HEK293 (cell line): Measurements from ENCODE around the gene ATP2B3.

Experiments
- KLF10 ChIP-seq: fragments of 450-650 bp; IDR thresholded peaks from 2 replicates; pipeline ENCODE4 v1.5.1; 2018; ENCODE audit warnings: missing biosample characterization, mild to moderate bottlenecking, missing genetic modification characterization
- MEIS1 ChIP-seq: sonication (generic); formaldehyde crosslinking; IDR thresholded peaks from 2 replicates; pipeline ENCODE4 v1.8.1; 2022; ENCODE audit warnings: missing genetic modification reagents, mild to moderate bottlenecking, borderline replicate concordance
- PBX3 ChIP-seq: sonication (generic); formaldehyde crosslinking; IDR thresholded peaks from 2 replicates; pipeline ENCODE4 v1.8.1; 2022; ENCODE audit warnings: mild to moderate bottlenecking, moderate library complexity, missing genetic modification reagents
- SP2 ChIP-seq: fragments of 450-650 bp; formaldehyde crosslinking; IDR thresholded peaks from 2 replicates; pipeline ENCODE4 v1.5.1; 2016; ENCODE audit warnings: missing biosample characterization, missing genetic modification characterization
- YY1 ChIP-seq: fragments of 450-650 bp; formaldehyde crosslinking; IDR thresholded peaks from 2 replicates; pipeline ENCODE4 v1.5.1; 2018; ENCODE audit warnings: missing biosample characterization, missing genetic modification characterization
- ZNF211 ChIP-seq: fragments of 450-650 bp; formaldehyde crosslinking; IDR thresholded peaks from 2 replicates; pipeline ENCODE4 v1.5.1; 2016; ENCODE audit warnings: low read depth, missing biosample characterization, missing genetic modification characterization
- ZNF274 ChIP-seq, 2 experiments: fragments of 200-500 bp in 1 of 2; fragments of 450-650 bp in 1 of 2; sonication (Bioruptor generic) in 1 of 2; formaldehyde crosslinking in 1 of 2; IDR thresholded peaks; 2 replicates each; pipeline versions ENCODE4 v1.5.1 to v1.6.1; 2014 to 2016; ENCODE audit warnings: borderline replicate concordance in 1 of 2, inconsistent platforms in 1 of 2, low read length in 1 of 2, missing biosample characterization in 1 of 2, missing genetic modification characterization in 1 of 2
- ZNF423 ChIP-seq: fragments of 450-650 bp; formaldehyde crosslinking; IDR thresholded peaks from 2 replicates; pipeline ENCODE4 v1.5.1; 2016; ENCODE audit warnings: missing biosample characterization, missing genetic modification characterization
- ZNF529 ChIP-seq: fragments of 450-650 bp; formaldehyde crosslinking; IDR thresholded peaks from 2 replicates; pipeline ENCODE4 v1.5.1; 2017; ENCODE audit warnings: missing genetic modification characterization, missing biosample characterization; ENCODE audit not compliant: insufficient replicate concordance
- ZNF530 ChIP-seq: fragments of 450-650 bp; formaldehyde crosslinking; IDR thresholded peaks from 2 replicates; pipeline ENCODE4 v1.5.1; 2016; ENCODE audit warnings: low read depth, missing biosample characterization, missing genetic modification characterization
- TF ChIP-seq, protein P1 (sequence below): fragments of 450-650 bp; formaldehyde crosslinking; IDR thresholded peaks from 2 replicates; pipeline ENCODE4 v1.5.1; 2016; ENCODE audit warnings: missing biosample characterization, missing genetic modification characterization

DNA sequence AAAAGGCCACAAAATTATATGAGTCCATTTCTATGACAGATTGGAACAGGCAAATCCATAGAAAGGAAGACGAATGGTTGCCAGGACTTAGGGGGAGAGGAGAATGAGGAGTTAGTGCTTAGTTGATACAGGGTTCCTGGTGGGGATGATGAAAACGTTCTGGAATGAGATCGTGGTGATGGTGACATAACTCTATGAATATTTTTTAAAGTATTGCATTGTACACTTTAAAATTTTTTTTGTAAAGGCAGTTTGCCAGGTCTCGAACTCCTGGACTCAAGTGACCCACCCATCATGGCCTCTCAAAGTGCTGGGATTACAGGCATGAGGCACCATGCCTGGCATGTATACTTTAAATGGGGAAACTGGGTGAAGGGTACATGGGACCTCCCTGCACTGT lies 91.4 kb downstream of the ATP2B3 start:
- TF ChIP-seq ZNF530, result no peak
- no peak for TF ChIP-seq SP2 (tag by site-specific recombination)
- no peak for TF ChIP-seq MEIS1 (CRISPR knock-in tag)
- TF ChIP-seq, protein P1, sequence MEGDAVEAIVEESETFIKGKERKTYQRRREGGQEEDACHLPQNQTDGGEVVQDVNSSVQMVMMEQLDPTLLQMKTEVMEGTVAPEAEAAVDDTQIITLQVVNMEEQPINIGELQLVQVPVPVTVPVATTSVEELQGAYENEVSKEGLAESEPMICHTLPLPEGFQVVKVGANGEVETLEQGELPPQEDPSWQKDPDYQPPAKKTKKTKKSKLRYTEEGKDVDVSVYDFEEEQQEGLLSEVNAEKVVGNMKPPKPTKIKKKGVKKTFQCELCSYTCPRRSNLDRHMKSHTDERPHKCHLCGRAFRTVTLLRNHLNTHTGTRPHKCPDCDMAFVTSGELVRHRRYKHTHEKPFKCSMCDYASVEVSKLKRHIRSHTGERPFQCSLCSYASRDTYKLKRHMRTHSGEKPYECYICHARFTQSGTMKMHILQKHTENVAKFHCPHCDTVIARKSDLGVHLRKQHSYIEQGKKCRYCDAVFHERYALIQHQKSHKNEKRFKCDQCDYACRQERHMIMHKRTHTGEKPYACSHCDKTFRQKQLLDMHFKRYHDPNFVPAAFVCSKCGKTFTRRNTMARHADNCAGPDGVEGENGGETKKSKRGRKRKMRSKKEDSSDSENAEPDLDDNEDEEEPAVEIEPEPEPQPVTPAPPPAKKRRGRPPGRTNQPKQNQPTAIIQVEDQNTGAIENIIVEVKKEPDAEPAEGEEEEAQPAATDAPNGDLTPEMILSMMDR, result no peak
- TF ChIP-seq ZNF423 (tag by site-specific recombination), result no peak
- no peak for TF ChIP-seq PBX3
- no peak for TF ChIP-seq ZNF274 (IDR thresholded peaks at IDR 0.05; ENCODE audit: low read length)
- TF ChIP-seq ZNF274 (tag by site-specific recombination; IDR thresholded peaks at IDR 0.05; ENCODE audit: borderline replicate concordance), result no peak
- no peak for TF ChIP-seq KLF10
- TF ChIP-seq ZNF211 (tag by site-specific recombination), result no peak
- no peak for TF ChIP-seq ZNF529
- no peak for TF ChIP-seq YY1 (tag by site-specific recombination)
